ENCODE data around the gene PGAP6.

The PGAP6 gene

GRCh38 chr16:324451-325334, 57.1 kb downstream of the PGAP6 start:
- no peak for DNase-seq

GRCh38 chr16:324201-324450, 57.7 kb downstream of the PGAP6 start:
- no peak for DNase-seq

GRCh38 chr16:322476-323143, 59.2 kb downstream of the PGAP6 start:
- DNase-seq, result no peak

GRCh38 chr16:321532-321931, 60.2 kb downstream of the PGAP6 start:
- DNase-seq, result no peak
